ENCODE results near the gene FGF9.

GRCh38 chr13:21736926-21737325 is 66.1 kb downstream of the FGF9 start:
- TF ChIP-seq CTCF (IDR thresholded peaks at IDR 0.05): no peak
- no peak for TF ChIP-seq POLR2A (IDR thresholded peaks at IDR 0.05)
